Measurements from ENCODE around the gene ZNF275. TPM values are rescaled to one million over a fixed set of nuclear protein-coding genes. Genes with fewer than 3 reads are reported as not detected.
"Not testable (repeated sequence)": the region's sequence is repeated elsewhere in the genome, so short reads cannot be mapped to it uniquely, and the experiment has no call there.

ZNF275 gene
- 3.3 and 3.4 TPM in 2 replicates for polyA plus RNA-seq (2014; cell fraction: cytosol; rRNA removed)
- polyA plus RNA-seq (2014; cell fraction: nucleus; rRNA removed) = 2.8 and 6.4 TPM in 2 replicates

GRCh38 chrX:153333821-153334653 is at the start of gene ZNF275:
Gene ZNF275, plus strand, starts transcription at chrX:153334153. Its CDS starts 2,527 bp downstream, at chrX:153336680.
- peak; percentile 66 for DNase-seq (ENCODE audit: low spot score)

- not testable (repeated sequence) for DNase-seq (ENCODE audit: low spot score)
These were observed 48.3 kb upstream of the ZNF275 start for GRCh38 chrX:153285678-153286077.

GRCh38 chrX:153288807-153289206 is 45.1 kb upstream of the ZNF275 start:
- DNase-seq (ENCODE audit: low spot score) = not testable (repeated sequence)

GRCh38 chrX:153293485-153294071 is 40.4 kb upstream of the ZNF275 start:
- DNase-seq (ENCODE audit: low spot score) = not testable (repeated sequence)

- DNase-seq (ENCODE audit: low spot score) = no peak
These were observed 36.6 kb upstream of the ZNF275 start for GRCh38 chrX:153297376-153297775.

GRCh38 chrX:153299855-153300254 is 34.1 kb upstream of the ZNF275 start:
- no peak for DNase-seq (ENCODE audit: low spot score)

GRCh38 chrX:153301746-153302145 is 32.2 kb upstream of the ZNF275 start:
- DNase-seq (ENCODE audit: low spot score) = peak; percentile 8

GRCh38 chrX:153302796-153303195 is 31.2 kb upstream of the ZNF275 start:
- DNase-seq (ENCODE audit: low spot score) = no peak

- no peak for DNase-seq (ENCODE audit: low spot score)
These were observed 30.4 kb upstream of the ZNF275 start for GRCh38 chrX:153303276-153304262.

GRCh38 chrX:153304988-153305736 is 28.8 kb upstream of the ZNF275 start:
- DNase-seq (ENCODE audit: low spot score) = no peak

GRCh38 chrX:153305972-153306371 is 28.0 kb upstream of the ZNF275 start:
- DNase-seq (ENCODE audit: low spot score) = no peak

GRCh38 chrX:153306527-153307115 is 27.3 kb upstream of the ZNF275 start:
- no peak for DNase-seq (ENCODE audit: low spot score)

GRCh38 chrX:153307276-153308178 is 26.4 kb upstream of the ZNF275 start:
- no peak for DNase-seq (ENCODE audit: low spot score)

GRCh38 chrX:153310901-153311300 is 23.1 kb upstream of the ZNF275 start:
- DNase-seq (ENCODE audit: low spot score) = no peak

- no peak for DNase-seq (ENCODE audit: low spot score)
These were observed 21.9 kb upstream of the ZNF275 start for GRCh38 chrX:153312041-153312440.

- DNase-seq (ENCODE audit: low spot score) = no peak
These were observed 21.1 kb upstream of the ZNF275 start for GRCh38 chrX:153312842-153313241.

- no peak for DNase-seq (ENCODE audit: low spot score)
These were observed 16.6 kb upstream of the ZNF275 start for GRCh38 chrX:153317306-153317705.

- no peak for DNase-seq (ENCODE audit: low spot score)
These were observed 15.8 kb upstream of the ZNF275 start for GRCh38 chrX:153317996-153318722.

- DNase-seq (ENCODE audit: low spot score) = no peak
These were observed 15.1 kb upstream of the ZNF275 start for GRCh38 chrX:153318811-153319210.

Measured in SK-N-DZ (cell line).